ENCODE measurements around the gene GP1BA. TPM values are rescaled to one million over a fixed set of nuclear protein-coding genes. Genes with fewer than 3 reads are reported as not detected.
A peak's percentile ranks its signal among the peaks of the same experiment; 100 is the strongest.

GP1BA gene
- total and polyA plus RNA-seq, 2 of the 8 experiments (the other 6 are each of a cell fraction or from before 2014, with no cell fraction given) = not detected

- H2BK15ac ChIP-seq (ENCODE audit: low read length) = 0 out of 2 replicates have a peak overlapping the region, but pooled peaks have one; percentile 46
- H3K9me3 ChIP-seq (ENCODE audit: insufficient read depth in 2 of 2, low read depth in 1 of 2, low read length in 1 of 2) = no peaks in the 10 kb centered on the region
- H3K18ac ChIP-seq (ENCODE audit: extremely low read depth, low read length) = peak overlapping the region; percentile 41
- H2BK5ac ChIP-seq (ENCODE audit: low read depth, low read length) = peak overlapping the region; percentile 97
- H3K9ac ChIP-seq (replicated peaks in 1 of 4; ENCODE audit: extremely low read depth in 1 of 4, low read depth in 3 of 4, low read length in 3 of 4) = peak overlapping the region; percentile 68 to 93 (median 86)
- H3K27ac ChIP-seq (ENCODE audit: low read depth, low read length) = peak overlapping the region; percentile 88
- H3K4me2 ChIP-seq (ENCODE audit: insufficient read depth in 1 of 2, low read depth in 2 of 2, low read length in 2 of 2) = peak overlapping the region; percentile 93 to 96
- DNase-seq (ENCODE audit: low read depth in 1 of 2, low spot score in 2 of 2) (no peak), FAIRE-seq (no peak)
- peak overlapping the region; percentile 39; the same call in 1 of the 2 replicates for H2BK12ac ChIP-seq (ENCODE audit: low read depth, low read length)
- H2BK20ac ChIP-seq (ENCODE audit: low read length) = no peak overlapping the region
- H3K4me3 ChIP-seq (ENCODE audit: extremely low read depth in 1 of 4, insufficient read depth in 2 of 4, low read depth in 3 of 4, low read length in 4 of 4) = peak overlapping the region; percentile 85 to 94 (median 90)
- ChIA-PET POLR2A (ENCODE audit: partially characterized antibody) (interaction anchor here (0.9 to 27.4 kb wide), 15 partner anchors 10 to 131 kb away, joined by 3 to 987 read pairs (median 9); partner anchors contain the start of genes C17orf107, CAMTA2, CHRNE and ENO3), CTCF (ENCODE audit: partially characterized antibody) (interaction anchor here (0.7 to 5.9 kb wide), 12 partner anchors 10 to 207 kb away, joined by 3 to 26 read pairs (median 4); partner anchors contain the start of genes CHRNE, ENO3, MED11 and SPAG7)
- no peaks in the 10 kb centered on the region for H3K27me3 ChIP-seq (replicated peaks in 1 of 4; ENCODE audit: control insufficient read depth in 3 of 4, extremely low read depth in 1 of 4, insufficient read depth in 3 of 4, low read length in 3 of 4)
- H3K79me1 ChIP-seq (ENCODE audit: low read depth, low read length) = peaks cover 9% of the 10 kb centered on the region
- no peak overlapping the region for H4K5ac ChIP-seq (ENCODE audit: insufficient read length, low read depth, low read length)
- H3K23me2 ChIP-seq (ENCODE audit: low read depth, low read length) = peaks cover 15% of the 10 kb centered on the region; the same call in 1 of the 2 replicates
- H2BK120ac ChIP-seq (replicated peaks; ENCODE audit: low read depth, low read length) = no peak overlapping the region
- H4K91ac ChIP-seq (replicated peaks; ENCODE audit: insufficient read length, low read length) = no peak overlapping the region
- peaks cover 0 to 11% (median 7%) of the 10 kb centered on the region in 4 experiments; a peak in 5 of 7 replicates for H3K4me1 ChIP-seq (replicated peaks in 1 of 4; ENCODE audit: control insufficient read depth in 3 of 4, insufficient read depth in 4 of 4, low read length in 3 of 4)
- H2AFZ ChIP-seq (ENCODE audit: low read length) = no peak overlapping the region
- WGBS, 2 experiments (ENCODE audit: extremely low coverage in 1 of 2, insufficient coverage in 1 of 2, insufficient read length in 1 of 2, insufficient replicate concordance in 2 of 2, low coverage in 1 of 2, low lambda C conversion rate in 2 of 2, missing lambda C conversion rate in 1 of 2) = 72% methylated on average over 19 of the region's 19 CpGs; no CpG with 5 or more reads in 1 of the 2 experiments
- TF ChIP-seq KDM5A (IDR thresholded peaks at IDR 0.05; ENCODE audit: low read length) (0 out of 2 replicates have a peak, but pooled peaks have one; percentile 3), SUZ12 (IDR thresholded peaks at IDR 0.05; ENCODE audit: low read length) (no peak)
- H3K79me2 ChIP-seq (ENCODE audit: control insufficient read depth in 1 of 2, insufficient read depth in 2 of 2, low read length in 2 of 2) = peaks cover 0 to 30% of the 10 kb centered on the region in 2 experiments; a peak in 3 of 4 replicates
- peaks cover 13 to 29% (median 20%) of the 10 kb centered on the region in 4 experiments for H3K36me3 ChIP-seq (ENCODE audit: control insufficient read depth in 2 of 4, insufficient read depth in 4 of 4, low read length in 3 of 4)
- peaks cover 0 to 6% of the 10 kb centered on the region in 2 experiments for H4K20me1 ChIP-seq (replicated peaks in 1 of 2; ENCODE audit: control insufficient read depth in 1 of 2, insufficient read depth in 2 of 2, low read length in 2 of 2)
- H3K23ac ChIP-seq (ENCODE audit: insufficient read length) = no peak overlapping the region
- H3K4ac ChIP-seq (replicated peaks; ENCODE audit: insufficient read length, low read depth, low read length) = peak overlapping the region; percentile 0
- no peak overlapping the region for H3K14ac ChIP-seq (ENCODE audit: insufficient read length)
- peak overlapping the region; percentile 50 for H3K56ac ChIP-seq (replicated peaks; ENCODE audit: insufficient read length, low read depth, low read length)
- peak overlapping the region; percentile 61; the same call in 1 of the 2 replicates for H2AK5ac ChIP-seq (ENCODE audit: low read depth, low read length)
- peak overlapping the region; percentile 92; the same call in 1 of the 2 replicates for H4K8ac ChIP-seq (ENCODE audit: extremely low read depth, insufficient read depth, low read length)
These were observed 6.8 kb downstream of the GP1BA start for GRCh38 chr17:4938688-4939545.
